ENCODE measurements around the gene MED29.
"Not testable (repeated sequence)": the region's sequence is repeated elsewhere in the genome, so short reads cannot be mapped to it uniquely, and the experiment has no call there.

The MED29 gene

DNA sequence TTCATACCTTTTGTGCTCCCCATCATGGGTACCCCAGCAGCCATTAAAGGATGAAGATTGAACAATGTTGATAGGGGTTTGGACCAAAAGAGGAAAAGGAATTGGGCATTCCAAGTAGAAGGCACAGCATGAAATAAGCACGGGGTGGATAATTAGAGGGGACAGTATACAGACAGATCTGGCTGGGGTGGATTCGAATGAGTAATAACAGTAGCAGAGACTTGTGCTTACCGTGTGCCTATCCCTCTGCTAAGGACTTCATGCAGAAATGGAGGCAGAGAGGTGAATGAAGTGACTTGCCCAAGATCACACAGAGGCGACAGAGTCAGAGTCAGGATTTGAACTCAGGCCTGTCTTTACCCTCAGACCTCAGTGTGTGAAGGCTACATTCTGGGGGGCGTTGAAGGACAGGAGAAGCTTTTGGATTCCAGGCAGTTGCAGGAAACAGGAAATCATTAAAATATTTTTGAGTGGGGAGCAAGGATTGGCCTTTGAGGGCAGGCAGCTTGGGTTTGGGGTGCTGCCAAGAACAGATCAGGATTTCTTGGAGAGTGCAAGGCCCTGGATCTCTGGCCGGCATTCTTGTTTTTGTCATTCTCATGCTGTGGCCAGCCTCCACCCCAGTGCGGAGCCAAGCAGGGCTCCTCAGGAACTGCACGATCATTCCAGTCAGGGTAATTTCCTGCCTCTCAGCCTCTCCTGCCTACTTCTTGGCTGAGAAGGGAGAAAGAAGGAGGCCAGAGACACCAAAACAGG, 19.0 kb upstream of the MED29 start:
- DNase-seq, result no peak

DNA sequence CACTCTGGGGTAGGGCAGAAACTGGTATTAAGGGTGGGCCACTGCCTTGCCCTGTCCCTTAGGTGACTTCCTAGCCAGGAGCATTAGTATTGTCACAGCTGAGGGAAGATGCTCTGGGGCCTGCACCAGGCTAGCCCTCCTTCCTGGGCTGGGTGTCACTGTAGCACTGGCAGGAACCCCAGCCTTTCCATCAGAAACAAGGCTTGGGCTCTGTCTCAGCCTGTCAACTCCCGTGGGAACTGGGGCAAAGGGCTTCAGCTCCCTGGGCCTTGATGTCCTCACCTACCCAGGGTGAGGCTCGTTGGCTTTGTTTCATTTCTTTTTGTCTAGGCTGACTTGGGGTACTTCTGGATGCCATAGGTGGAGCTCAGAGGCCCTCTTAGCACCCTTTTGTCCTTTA, 18.2 kb upstream of the MED29 start:
- DNase-seq, result no peak

DNA sequence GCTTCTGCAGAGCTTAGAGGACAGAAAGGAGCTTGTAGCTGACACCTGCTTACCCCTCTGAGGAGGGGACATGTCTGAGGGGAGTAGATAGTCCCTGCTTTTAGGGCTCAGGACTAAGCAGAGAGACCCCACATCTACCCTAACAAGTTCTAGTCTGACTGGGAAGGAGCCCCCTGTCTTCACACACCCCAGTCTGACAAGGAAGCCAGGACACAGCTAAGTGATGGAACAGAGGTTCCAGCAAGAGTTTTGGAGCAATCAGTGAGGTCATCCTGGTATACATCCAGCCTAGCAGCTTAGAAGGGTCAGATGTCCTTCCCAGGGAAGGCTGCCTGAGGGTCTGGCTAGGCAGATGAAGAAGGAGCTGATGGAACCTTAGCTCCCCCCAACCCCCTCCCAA, 15.2 kb upstream of the MED29 start:
- DNase-seq, result no peak

DNA sequence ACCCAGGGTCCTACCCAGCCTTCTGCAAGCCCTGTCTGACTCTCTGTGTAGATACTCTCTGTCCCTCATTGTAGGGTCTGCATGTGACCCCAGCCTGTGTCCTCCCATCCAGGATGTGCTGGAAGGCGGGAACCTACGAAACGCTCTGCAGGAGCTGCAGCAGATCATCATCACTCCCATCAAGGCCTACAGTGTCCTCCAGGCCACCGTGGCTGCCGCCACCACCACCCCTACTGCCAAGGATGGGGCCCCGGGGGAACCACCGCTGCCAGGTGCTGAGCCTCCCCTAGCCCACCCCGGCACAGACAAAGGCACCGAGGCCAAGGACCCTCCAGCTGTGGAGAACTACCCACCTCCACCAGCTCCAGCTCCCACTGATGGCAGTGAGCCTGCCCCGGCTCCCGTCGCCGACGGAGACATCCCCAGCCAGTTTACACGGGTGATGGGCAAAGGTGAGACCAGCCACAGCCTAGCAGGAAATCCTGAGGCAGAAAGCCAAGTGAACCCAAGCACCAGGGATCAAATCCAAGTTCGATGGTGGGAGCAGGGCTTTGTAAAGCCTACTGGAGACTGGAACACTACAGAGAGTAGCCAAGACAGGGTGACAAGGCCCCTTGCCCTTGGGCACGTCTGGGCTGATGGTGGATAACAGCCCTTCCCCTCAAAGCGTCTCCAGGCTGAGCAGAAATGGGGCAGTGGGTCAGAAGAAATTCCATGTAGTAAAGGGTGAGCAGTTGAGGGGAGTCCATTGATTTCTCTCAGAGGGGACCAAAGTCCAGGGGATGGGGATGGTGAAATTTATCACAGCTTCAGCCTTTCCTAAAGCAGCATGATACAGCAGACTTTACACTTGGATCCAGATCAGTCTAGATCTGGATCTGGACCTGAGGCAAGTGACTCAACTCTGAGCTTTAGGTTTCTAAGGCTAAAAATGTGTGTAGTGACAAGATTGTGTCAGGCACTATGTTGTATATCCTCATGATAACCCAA, 13.5 kb upstream of the MED29 start:
- DNase-seq, result no peak

DNA sequence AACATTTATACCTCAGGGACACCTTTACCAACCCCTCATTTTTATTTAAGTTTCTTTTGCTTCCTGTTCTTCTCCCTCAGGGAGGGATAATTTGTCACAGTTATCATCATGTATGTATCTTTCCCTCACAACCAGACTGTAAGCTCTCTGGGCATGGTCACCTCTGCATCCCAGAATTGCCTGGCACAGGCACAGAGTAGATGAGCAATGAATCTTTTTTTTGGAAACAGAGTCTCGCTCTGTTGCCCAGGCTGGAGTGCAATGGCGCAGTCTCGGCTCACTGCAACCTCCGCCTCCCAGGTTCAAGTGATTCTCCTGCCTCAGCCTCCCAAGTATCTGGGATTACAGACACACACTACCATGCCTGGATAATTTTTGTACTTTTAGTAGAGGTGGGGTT, 11.8 kb upstream of the MED29 start:
- not testable (repeated sequence) for DNase-seq

DNA sequence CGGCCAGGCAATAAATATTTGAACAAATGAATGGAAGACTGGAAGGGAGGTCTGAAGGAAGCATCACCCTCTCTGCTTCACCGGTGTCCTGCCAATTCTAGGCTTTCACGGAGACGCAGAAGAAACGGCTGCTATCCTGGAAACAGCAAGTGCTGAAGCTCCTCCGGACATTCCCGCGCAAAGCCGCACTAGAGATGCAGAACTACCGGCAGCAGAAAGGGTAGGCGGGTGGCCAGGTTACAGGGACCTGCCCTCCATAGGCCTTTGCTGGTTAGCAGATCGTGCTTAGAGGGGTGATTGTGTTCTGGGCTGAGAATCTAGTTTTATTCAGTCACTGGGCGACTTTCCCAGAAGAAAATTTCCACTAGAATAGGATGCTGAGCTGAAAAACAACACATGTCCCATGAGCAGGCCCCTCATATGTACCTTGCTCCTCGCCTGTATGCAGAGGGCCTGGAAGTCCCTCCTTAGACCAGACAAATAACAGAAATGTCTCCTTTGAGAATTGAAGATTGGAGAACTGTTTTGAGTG, 11.2 kb upstream of the MED29 start:
- DNase-seq, result no peak

DNA sequence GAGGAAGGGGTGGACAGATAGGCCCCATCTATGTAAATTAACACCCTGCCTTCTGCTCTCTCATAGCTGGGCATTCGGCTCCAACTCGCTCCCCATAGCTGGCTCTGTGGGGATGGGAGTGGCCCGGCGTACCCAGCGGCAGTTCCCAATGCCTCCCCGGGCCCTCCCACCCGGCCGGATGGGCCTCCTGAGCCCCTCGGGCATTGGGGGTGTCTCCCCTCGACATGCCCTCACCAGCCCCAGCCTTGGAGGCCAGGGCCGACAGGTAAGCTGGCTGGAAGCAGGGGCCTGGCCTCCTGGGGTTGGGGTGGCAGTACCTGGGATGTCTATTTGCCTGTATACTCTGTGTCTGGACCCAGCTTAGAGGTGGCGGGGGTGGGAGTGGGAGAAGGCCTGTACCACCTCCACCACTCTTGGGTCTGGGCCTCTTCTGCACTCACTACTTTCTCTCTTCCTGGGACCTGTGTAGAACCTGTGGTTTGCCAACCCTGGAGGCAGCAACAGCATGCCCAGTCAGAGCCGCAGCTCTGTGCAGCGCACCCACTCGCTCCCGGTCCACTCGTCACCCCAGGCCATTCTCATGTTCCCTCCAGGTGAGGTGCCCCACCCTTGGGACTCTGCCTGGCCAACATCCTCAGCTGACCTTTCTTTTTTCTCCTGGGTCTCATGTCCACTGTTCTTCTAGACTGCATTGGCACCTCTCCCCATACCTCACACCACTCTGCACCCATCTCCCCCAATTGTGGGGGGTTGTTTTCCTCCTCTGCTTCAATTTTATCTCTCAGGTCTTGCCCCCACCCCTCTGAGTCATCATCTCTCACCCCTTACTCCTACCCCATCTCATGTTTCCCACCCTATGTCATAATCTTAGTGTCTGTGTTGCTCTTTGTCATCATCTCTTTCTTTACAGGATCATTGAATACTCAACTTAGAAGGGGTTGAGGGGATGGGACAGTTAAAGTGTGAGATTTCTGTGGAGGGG, 10.4 kb upstream of the MED29 start:
- DNase-seq, result no peak

DNA sequence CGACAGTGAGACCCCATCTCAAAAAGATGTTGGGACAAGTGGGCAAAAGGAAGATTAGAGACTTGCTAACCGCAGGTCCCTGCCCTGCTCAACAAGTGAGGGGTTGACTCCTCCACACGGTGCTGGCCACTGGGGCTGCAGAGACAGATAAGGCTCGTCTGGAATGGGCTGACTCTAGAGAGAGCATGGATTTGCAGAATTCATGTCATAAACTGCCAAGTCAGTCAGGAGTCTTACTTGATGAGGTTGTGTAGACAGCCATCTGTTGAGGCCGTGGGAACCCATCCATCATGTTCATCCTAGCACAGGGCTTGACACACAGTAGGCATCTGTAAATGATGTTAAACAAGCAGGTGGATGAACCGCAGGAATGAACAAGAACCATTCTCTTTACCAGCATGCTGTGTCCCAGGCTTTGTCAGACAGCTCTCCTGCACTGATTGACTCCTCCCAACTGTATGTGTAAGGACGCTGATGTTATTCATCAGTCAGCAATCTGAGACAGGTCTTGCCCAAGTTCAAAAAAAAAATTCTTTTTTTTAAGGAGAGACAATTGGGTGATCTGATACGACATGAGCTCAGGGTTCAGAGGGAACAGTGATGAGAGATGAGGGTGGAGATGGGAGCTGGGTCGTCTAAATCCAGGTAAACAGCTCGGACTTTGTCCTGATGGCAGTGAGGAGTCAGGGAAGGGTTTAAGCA, 9.1 kb upstream of the MED29 start:
- no peak for DNase-seq

DNA sequence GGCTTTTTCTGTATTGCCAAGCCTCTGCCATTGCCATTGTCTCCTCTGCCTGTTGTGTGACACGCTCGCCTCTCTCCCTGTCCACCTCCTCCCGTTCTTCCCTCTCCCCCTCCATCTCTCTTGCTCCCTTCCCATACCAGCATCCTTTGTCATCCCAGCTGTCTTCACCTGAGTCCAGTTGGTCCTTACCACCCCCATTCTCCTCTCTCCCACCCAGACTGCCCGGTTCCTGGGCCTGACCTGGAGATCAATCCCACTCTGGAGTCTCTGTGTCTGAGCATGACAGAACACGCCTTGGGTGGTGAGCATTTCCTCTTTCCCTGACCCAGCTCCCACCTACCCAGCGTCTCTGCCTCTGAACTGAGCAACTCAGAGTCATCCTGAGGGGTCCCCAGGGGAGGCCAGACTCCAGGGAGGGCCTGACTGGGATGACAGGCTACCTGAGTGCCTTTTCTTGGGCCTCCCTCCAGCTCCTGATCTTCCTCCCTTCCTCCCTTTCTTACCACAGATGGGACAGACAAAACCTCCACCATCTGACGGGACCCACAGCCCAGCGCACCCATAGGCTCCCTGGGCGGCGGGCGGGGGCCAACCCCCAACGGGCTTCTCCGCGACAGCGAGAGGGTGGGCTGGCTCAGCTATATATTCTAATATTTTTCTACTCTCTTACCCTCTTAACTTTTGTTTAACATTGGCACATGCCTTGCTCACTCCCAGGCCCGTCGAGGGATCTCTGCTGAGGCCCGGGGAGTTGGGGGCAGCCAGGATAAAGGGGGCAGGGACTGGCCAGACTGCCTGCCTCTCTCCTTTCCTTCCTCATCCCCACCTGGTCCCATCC, 8.0 kb upstream of the MED29 start:
- no peak for DNase-seq

DNA sequence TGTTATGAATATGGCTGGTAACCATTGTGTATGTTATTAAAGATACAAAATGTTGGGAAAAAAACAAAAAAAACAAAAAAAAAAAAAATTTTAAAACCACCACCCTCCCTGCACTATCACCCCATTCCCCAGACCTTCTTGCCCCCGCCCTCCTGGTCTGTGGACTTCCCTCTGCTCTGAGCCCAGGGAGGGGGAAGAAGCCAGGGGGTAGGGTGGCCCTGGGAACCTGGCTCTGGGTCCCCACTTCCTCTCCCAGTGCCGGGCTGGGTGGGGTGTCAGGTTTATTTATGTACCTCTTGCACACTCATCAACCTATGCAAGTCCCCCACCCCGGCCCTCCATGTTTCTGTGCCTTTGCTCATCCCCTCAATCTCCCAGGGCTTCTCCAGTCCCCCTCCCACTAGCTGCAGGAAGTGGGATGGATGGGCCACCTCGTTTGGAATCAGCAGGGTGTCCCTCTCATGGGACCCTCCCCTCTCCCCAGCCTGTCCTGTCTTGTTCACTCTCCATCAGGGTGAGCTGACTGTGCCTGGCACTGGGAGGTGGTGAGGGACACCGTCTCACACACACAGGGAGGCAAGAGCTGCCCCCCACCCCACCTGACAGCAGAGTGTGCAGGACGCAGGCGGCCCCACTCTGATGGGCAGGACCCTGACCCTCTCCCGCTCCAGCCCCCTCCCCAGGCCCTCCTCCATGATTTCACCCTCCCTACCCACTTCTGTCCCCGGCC, 6.2 kb upstream of the MED29 start:
- no peak for DNase-seq

DNA sequence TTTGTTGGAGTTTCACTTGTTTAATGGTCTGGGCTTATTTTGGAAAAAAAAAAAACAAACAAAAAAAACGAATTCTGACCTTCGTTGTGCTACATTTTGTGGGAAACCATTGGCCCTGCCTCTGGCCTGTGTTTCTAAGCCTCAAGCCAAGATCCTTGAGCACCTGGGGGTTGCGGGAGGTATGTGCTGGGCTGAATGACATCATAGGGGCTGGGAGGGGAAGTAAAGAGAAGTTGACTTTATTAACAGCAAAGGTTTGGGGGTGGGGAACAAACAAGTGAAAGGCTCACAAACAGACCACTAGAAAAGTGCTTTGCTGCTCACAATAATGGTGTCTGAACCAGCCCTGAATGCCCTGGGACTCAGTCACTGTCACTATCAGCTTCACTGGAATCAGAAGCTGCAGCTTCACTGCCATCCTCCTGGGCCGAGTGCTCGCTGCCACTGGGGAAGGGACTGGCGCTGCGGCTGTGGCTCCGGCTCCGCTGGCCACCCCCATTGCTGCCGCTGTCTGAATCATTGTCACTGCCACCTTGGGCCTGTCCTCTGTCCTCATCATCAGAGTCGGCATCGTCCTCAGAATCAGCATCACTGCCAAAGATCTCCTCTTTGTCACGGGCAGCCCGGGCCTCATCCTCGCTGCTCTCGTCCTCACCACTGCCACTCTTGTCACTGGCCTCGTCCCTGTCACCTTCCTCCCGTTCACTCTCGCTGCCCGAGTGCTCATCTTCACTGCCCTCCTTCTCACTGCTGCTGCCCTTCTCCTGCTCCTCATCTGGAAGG, 5.4 kb upstream of the MED29 start:
- DNase-seq, result no peak

DNA sequence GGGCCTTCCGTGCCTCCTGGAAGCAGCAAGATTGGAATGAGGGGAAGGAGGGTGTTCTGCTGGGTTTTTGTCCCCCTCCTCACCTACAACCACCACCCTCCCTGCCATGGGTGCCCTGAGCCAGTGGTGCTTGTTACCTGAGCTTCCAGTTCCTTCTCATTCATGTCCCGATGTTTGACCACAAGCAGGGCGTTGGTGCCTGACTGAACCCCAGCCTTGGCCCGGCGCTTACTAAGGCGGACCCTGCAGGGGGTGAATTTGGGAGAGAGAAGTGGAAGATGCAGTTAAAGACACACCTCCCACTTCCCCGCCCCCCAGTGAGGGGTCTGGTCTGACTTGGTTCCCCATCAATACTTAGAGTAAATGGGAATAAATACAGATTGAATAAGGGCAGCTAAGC, 4.6 kb upstream of the MED29 start:
- DNase-seq, result no peak

DNA sequence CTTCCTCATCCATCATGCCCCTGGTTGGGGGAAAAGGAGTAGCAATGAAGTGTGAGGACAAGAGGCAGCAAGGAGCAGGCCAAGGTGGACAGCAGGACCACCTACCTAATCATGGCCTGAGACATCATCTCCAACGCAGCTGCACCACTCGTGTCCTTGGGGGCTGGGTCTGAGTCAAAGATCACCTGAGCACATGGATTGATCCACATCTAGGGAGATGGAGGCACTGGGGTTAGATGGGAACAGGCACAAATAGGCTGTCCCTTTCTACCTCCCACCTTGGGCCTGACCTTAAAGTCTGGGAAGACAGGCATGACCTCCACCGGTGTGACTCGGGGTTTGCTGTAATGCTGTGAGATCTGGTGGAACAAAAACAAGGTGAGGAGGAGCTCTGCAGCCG, 2.5 kb upstream of the MED29 start:
- DNase-seq, result no peak

DNA sequence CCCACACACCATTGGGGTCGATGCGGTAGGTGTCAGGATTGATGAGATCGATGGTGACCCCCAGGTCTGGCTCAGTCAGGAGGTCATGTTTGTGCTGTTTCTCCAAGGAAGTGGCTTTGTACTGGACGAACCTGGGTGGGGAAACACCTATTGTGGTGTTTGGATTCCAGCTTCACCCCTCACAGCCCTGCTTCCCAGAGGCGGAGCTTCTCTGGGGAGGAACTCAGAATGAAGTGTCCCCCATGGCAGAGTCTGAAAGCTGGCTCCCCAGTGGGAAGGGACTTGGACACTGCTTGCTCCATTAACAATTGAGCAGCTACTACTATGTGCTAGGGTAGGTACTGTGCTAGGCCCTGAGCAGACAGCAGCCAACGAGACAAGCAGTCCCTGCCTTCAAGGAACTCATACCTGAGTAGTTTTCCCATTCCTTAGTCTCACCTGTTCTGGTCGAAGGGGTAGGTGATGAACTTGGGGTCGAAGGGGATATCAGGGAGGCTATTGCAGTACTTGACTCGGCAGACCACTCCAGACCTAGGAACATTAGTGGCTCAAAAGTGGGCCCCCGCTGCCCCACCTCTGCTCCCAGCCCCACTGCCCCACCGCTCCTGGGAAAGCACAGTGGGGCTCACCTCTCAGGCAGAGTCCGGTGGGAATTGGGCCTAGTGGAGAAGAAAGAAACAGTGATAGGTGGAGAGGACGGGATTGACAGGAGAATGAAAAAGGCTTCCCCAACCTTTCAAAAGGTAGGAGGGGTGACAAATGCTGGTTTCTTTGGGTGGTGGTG, 1.4 kb upstream of the MED29 start:
- DNase-seq, result no peak

DNA sequence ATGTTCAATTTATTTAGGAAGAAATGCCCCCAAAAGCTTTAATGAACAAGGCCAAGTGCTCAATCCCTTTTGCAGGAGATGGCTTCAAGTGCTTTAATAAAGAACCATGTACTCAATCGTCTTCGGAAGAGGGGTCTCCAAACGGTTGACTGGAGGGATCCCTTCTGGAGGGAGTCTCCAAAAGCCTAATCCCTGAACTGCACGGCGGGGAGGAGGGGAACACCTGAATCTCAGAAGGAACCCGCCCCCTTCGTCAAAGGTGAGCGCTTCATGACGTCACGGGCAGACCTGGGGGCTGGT, 777 bp upstream of the MED29 start:
- no peak for DNase-seq

DNA sequence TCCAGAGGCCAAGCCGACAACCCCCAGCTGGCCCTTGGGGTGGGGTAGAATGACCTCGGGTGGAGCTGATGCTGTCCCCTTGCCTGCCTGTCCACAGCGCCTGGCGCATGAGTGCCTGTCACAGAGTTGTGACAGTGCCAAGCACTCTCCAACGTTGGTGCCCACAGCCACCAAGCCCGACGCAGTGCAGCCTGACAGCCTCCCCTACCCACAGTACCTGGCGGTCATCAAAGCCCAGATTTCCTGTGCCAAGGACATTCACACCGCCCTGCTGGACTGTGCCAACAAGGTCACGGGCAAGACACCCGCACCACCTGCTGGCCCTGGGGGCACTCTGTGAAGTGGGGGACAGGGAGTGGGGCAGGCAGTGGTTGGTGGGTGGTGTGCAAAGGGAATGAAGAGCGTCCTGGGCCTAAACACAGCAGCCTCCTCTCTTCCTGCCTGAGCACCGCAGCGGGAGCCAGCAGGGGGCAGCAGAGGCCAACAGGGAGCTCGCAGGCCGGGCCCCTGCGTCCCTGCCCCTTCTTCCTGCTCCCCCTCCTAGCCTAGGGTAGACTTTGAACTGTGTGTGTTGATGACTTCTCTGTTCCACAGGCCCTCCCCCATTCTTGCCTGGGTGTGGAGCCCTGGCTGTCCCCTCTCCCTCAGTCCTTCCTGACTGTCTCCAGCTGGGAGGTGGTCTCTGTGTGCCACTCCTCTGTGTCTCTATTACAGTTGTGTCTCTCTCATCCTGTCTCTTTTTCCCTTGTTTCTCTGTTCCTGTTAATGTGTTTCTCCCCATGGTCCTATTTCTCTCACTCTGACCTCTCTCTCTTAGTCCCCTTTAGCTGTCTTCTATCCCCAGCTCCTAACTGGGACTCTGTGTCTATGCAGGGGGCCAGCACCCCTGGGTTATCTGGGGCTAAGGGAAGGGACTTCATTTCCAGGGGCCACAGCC, 6.5 kb downstream of the MED29 start:
- DNase-seq, result peak; percentile 90

DNA sequence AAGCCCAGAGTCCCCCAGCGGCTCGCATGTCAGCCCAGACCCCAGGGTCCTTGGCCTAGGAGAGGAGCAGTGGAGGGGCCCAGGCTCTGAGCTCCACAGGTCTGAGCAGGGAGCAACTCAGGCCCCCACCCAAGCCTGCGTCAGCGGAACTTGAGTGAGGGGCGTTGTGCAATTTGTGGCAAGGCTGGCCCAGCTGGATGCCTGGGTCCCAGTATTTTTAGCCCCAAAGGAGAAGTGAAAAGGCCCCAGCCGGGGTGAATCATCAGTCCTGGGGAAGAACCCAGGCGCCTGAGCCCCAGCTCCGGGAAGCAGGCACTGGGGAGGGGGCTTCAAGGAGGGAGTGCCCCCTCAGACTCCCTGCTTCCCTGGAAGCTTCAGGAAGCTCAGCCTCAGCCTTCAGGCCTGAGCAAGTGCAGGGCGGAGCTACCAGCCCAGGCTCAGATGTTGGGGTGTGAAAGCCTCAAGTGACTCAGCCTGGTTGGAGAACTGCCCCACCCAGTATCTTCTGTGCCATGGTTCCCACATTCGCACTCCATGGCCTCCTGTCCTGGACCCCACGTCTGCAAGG, 7.2 kb downstream of the MED29 start:
- peak; percentile 46 for DNase-seq

All from stimulated activated naive CD4-positive, alpha-beta T cell treated with Interleukin-2 at 50 U/mL for 16 hours (primary cell).